ENCODE results near the gene STX12. TPM values are rescaled to one million over a fixed set of nuclear protein-coding genes. Genes with fewer than 3 reads are reported as not detected.
A peak's percentile ranks its signal among the peaks of the same experiment; 100 is the strongest.
"Not testable (repeated sequence)": the region's sequence is repeated elsewhere in the genome, so short reads cannot be mapped to it uniquely, and the experiment has no call there.

Gene STX12
- total and polyA plus RNA-seq, 2 of the 4 experiments (the other 2 are of a cell fraction), result 28.6 to 54.8 TPM

DNA sequence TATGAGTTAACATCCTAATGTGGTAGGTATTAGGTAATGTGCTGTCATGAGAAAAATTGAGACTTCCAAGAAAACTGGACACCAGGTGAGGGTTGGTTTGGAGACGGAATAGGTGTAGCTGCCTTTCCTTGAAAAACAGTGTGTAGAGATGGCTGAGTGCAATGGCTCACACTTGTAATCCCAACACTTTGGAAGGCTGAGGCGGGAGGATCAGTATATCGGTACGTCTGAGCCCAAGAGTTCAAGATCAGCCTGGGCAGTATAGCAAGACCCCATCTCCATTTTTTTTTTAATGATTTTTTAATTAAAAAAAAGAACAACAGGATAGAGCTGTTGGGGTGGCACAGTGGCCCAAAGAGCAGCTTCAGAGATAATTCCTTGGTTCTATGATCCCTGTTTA lies 50.8 kb downstream of the STX12 start (continued):
- TF ChIP-seq CHD1 (IDR thresholded peaks at IDR 0.05; ENCODE audit: low read depth, low read length), result no peak
- TF ChIP-seq BHLHE40 (IDR thresholded peaks at IDR 0.05; ENCODE audit: low read depth, low read length), result no peak
- no peak for TF ChIP-seq POLR2A (IDR thresholded peaks at IDR 0.05; ENCODE audit: low read depth, low read length)
- no peak for TF ChIP-seq RCOR1 (IDR thresholded peaks at IDR 0.05; ENCODE audit: insufficient replicate concordance, low read length)

DNA sequence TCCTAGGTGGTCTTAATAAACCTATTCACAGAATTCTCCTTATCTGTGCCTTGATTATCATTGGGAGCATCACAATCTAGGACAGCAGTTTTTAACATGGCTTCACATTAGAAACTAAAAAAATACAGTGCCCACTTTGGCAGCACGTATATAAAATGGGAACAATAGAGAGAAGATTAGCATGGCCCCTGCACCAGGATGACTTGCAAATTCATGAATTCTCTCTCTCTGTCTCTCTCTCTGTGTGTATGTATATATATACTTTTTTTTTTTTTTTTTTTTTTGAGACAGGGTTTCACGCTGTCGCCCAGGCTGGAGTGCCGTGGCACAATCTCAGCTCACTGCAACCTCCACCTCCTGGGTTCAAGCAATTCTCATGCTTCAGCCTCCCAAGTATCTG lies 51.4 kb downstream of the STX12 start:
- no TSS peak for BruUV-seq (replicated peaks)
- Histone ChIP-seq H4K5ac (ENCODE audit: low read depth, low read length) (no peak overlapping the region), H3K9ac (ENCODE audit: low read depth, low read length) (no peak overlapping the region), H3K18ac (ENCODE audit: low read depth, low read length) (no peak overlapping the region), H2AFZ (replicated peaks; ENCODE audit: low read length, poor library complexity) (no peak overlapping the region), H2BK5ac (ENCODE audit: low read depth, low read length, poor library complexity, severe bottlenecking) (no peak overlapping the region), H2AK5ac (ENCODE audit: low read depth, low read length) (no peak overlapping the region), H3K27ac (ENCODE audit: insufficient read depth, low read length) (no peak overlapping the region), H3K4ac (ENCODE audit: low read depth, low read length) (no peak overlapping the region), H2BK120ac (ENCODE audit: low read depth, low read length) (no peak overlapping the region), H4K20me1 (ENCODE audit: insufficient read depth, low read length) (no peaks in the 10 kb centered on the region), H3K27me3 (ENCODE audit: control insufficient read depth, insufficient read depth, low read length) (no peaks in the 10 kb centered on the region), H2BK20ac (ENCODE audit: low read depth, low read length) (no peak overlapping the region), H3K36me3 (ENCODE audit: control insufficient read depth, insufficient read depth, low read length) (peaks cover 13% of the 10 kb centered on the region), H3K23ac (ENCODE audit: low read depth, low read length) (no peak overlapping the region), H2BK15ac (ENCODE audit: low read depth, low read length) (no peak overlapping the region), H4K91ac (ENCODE audit: insufficient read depth, low read depth, low read length) (no peak overlapping the region), H3K56ac (ENCODE audit: extremely low read depth, insufficient read depth, low read length) (no peak overlapping the region), H3K4me2 (ENCODE audit: low read depth, low read length) (no peak overlapping the region), H3K4me3 (ENCODE audit: insufficient read depth, low read depth, low read length) (no peak overlapping the region), H3K9me1 (ENCODE audit: insufficient read depth, low read length) (no peaks in the 10 kb centered on the region), H3K9me3 (ENCODE audit: control insufficient read depth, insufficient read depth, low read length) (no peaks in the 10 kb centered on the region), H3K4me1 (ENCODE audit: control insufficient read depth, insufficient read depth, low read length) (peaks cover 6% of the 10 kb centered on the region), H3K14ac (replicated peaks; ENCODE audit: low read depth, low read length) (no peak overlapping the region), H3K79me1 (ENCODE audit: low read depth in 1 of 2, low read length in 2 of 2) (peaks cover 0 to 4% of the 10 kb centered on the region in 2 experiments; a peak in 1 of 4 replicates), H2AK9ac (replicated peaks; ENCODE audit: low read depth, low read length, poor library complexity) (no peak overlapping the region), H4K8ac (ENCODE audit: low read depth in 2 of 2, low read length in 2 of 2) (no peak overlapping the region)
- DNase-seq, result no peak
- in situ Hi-C loops (cut with MboI; ENCODE audit: low sequenced_read_pairs) (no loop called here), dilution Hi-C loops (cut with HindIII; ENCODE audit: low sequenced_read_pairs, unreplicated experiment) (no loop called here), intact Hi-C loops (cut with micrococcal nuclease) (no loop called here)
- ATAC-seq (ENCODE audit: low read depth), result no peak
- ChIA-PET POLR2A (ENCODE audit: unreplicated experiment) (no interaction called here), CTCF (no interaction called here)
- no CpG with 5 or more reads among the region's 4 CpGs for WGBS, 2 experiments (ENCODE audit: extremely low coverage in 2 of 2, insufficient read length in 1 of 2)
- TF ChIP-seq NFE2L2 (IDR thresholded peaks at IDR 0.05; ENCODE audit: low read depth, low read length) (peak; percentile 22; the same call in 1 of the 2 replicates), MAFK (IDR thresholded peaks at IDR 0.05; ENCODE audit: low read depth, low read length) (no peak)

DNA sequence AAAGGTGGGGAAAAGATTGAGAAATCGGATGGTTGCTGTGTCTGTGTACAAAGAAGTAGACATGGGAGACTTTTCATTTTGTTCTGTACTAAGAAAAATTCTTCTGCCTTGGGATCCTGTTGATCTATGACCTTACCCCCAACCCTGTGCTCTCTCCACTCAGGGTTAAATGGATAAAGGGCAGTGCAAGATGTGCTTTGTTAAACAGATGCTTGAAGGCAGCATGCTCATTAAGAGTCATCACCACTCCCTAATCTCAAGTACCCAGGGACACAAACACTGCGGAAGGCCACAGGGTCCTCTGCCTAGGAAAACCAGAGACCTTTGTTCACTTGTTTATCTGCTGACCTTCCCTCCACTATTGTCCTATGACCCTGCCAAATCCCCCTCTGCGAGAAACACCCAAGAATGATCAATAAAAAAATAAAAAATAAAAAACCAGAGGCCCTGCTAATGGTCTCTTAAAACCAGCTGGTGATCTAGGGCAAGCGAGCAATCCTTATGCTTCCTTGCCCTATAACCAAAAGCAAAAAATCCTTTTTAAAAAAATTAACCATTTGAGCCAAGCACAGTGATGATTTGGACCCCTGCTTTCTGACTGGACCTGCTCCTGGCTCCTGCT lies 56.4 kb downstream of the STX12 start:
- DNase-seq; CTCF ChIA-PET; H3K18ac ChIP-seq (ENCODE audit: low read depth, low read length); H4K20me1 ChIP-seq (ENCODE audit: insufficient read depth, low read length); H3K4me3 ChIP-seq (ENCODE audit: insufficient read depth, low read depth, low read length); POLR2A ChIA-PET (ENCODE audit: unreplicated experiment); H3K56ac ChIP-seq (ENCODE audit: extremely low read depth, insufficient read depth, low read length); H2AK9ac ChIP-seq (replicated peaks; ENCODE audit: low read depth, low read length, poor library complexity); H4K91ac ChIP-seq (ENCODE audit: insufficient read depth, low read depth, low read length); H3K4me2 ChIP-seq (ENCODE audit: low read depth, low read length); H3K27me3 ChIP-seq (ENCODE audit: control insufficient read depth, insufficient read depth, low read length); H3K9me1 ChIP-seq (ENCODE audit: insufficient read depth, low read length); H2AFZ ChIP-seq (replicated peaks; ENCODE audit: low read length, poor library complexity); ATAC-seq (ENCODE audit: low read depth); H2BK120ac ChIP-seq (ENCODE audit: low read depth, low read length); H3K27ac ChIP-seq (ENCODE audit: insufficient read depth, low read length); BruUV-seq (replicated peaks); H3K36me3 ChIP-seq (ENCODE audit: control insufficient read depth, insufficient read depth, low read length); H3K4me1 ChIP-seq (ENCODE audit: control insufficient read depth, insufficient read depth, low read length); intact Hi-C loops (cut with micrococcal nuclease); H2BK5ac ChIP-seq (ENCODE audit: low read depth, low read length, poor library complexity, severe bottlenecking); H2BK20ac ChIP-seq (ENCODE audit: low read depth, low read length); H3K23ac ChIP-seq (ENCODE audit: low read depth, low read length); H3K9me3 ChIP-seq (ENCODE audit: control insufficient read depth, insufficient read depth, low read length); H3K14ac ChIP-seq (replicated peaks; ENCODE audit: low read depth, low read length); in situ Hi-C loops (cut with MboI; ENCODE audit: low sequenced_read_pairs); H2BK15ac ChIP-seq (ENCODE audit: low read depth, low read length); dilution Hi-C loops (cut with HindIII; ENCODE audit: low sequenced_read_pairs, unreplicated experiment); H3K9ac ChIP-seq (ENCODE audit: low read depth, low read length): not testable (repeated sequence)
- WGBS, 2 experiments (ENCODE audit: extremely low coverage in 2 of 2, insufficient read length in 1 of 2), result no CpG with 5 or more reads among the region's 4 CpGs
- peak overlapping the region; percentile 47; the same call in 1 of the 2 replicates for H2AK5ac ChIP-seq (ENCODE audit: low read depth, low read length)
- H4K5ac ChIP-seq (ENCODE audit: low read depth, low read length), result peak overlapping the region; percentile 30; the same call in 1 of the 2 replicates
- peaks cover 21 to 33% of the 10 kb centered on the region in 2 experiments for H3K79me1 ChIP-seq (ENCODE audit: low read depth in 1 of 2, low read length in 2 of 2)
- H3K4ac ChIP-seq (ENCODE audit: low read depth, low read length), result peak overlapping the region; percentile 1; the same call in 1 of the 2 replicates
- peak overlapping the region; percentile 79 to 97; a peak in 3 of 4 replicates for H4K8ac ChIP-seq (ENCODE audit: low read depth in 2 of 2, low read length in 2 of 2)

Data from IMR-90 (cell line).